Stomach (tissue), 9 donors: ENCODE measurements around the gene CZIB. TPM values are rescaled to one million over a fixed set of nuclear protein-coding genes. Genes with fewer than 3 reads are reported as not detected.

Experiments
- DNase-seq, 2 donors: peaks; one replicate each; pipeline versions ENCODE4 v3.0.0 to v3.0.0-alpha.2; 2013 to 2019
- H3K27ac ChIP-seq, 5 donors: fragments of 200-600 bp in 4 of 5; sonication (generic) in 4 of 5; one replicate each; pipeline ENCODE4 v1.5.1; 2013 to 2019; ENCODE audit warnings: mild to moderate bottlenecking in 1 of 5, moderate library complexity in 1 of 5
- H3K27me3 ChIP-seq, 3 donors: fragments of 200-600 bp; sonication (generic); one replicate each; pipeline ENCODE4 v1.5.1; 2017 to 2019; ENCODE audit warnings: mixed run types in 1 of 3
- H3K36me3 ChIP-seq, 4 donors: fragments of 200-600 bp; sonication (generic); 1 replicate in 3 of 4; 2 replicates in 1 of 4; pipeline ENCODE4 v1.5.1; 2016 to 2019
- H3K4me1 ChIP-seq, 4 donors: fragments of 200-600 bp; sonication (generic); one replicate each; pipeline ENCODE4 v1.5.1; 2016 to 2019
- H3K4me3 ChIP-seq, 4 donors: fragments of 200-600 bp; sonication (generic) in 3 of 4; one replicate each; pipeline ENCODE4 v1.5.1; 2016 to 2019; ENCODE audit warnings: mild to moderate bottlenecking in 1 of 4
- H3K9me3 ChIP-seq, 4 donors: fragments of 200-600 bp; sonication (generic); one replicate each; pipeline ENCODE4 v1.5.1; 2016 to 2019
- EP300 ChIP-seq: sonication (generic); formaldehyde crosslinking; IDR thresholded peaks from one replicate; pipeline ENCODE4 v1.6.1; 2017; ENCODE audit warnings: antibody characterized with exemption
- POLR2A ChIP-seq, 4 donors: fragments of 450-650 bp; IDR thresholded peaks; one replicate each; pipeline ENCODE4 v1.6.1; 2016; ENCODE audit warnings: antibody characterized with exemption in 4 of 4, control low read depth in 2 of 4, mild to moderate bottlenecking in 1 of 4, moderate library complexity in 1 of 4
- POLR2AphosphoS5 ChIP-seq, 3 donors: sonication (generic); formaldehyde crosslinking; IDR thresholded peaks; one replicate each; pipeline ENCODE4 v1.6.1; 2016; ENCODE audit warnings: antibody characterized with exemption in 3 of 3
- WGBS, 5 donors: extraction: QIAGEN DNeasy Blood & Tissue Kit in 3 of 5; methylation state at CpG; one replicate each; pipeline versions ENCODE4 v1.1.5 to v1.1.7; 2013 to 2018; 5-methylcytosine and 5-hydroxymethylcytosine counted together
- intact Hi-C: fragments of 100-400 bp; cut with DNase I; formaldehyde crosslinking; loops from one replicate; pipeline ENCODE4 v1.15.1; 2023; ENCODE audit warnings: low total_unique reads
- polyA plus RNA-seq, 3 donors: library from polyadenylated mRNA; stranded (reverse); fragments of 200-250 nt; gene quantifications; one replicate each; pipeline ENCODE4 v1.2.3, GENCODE V29; 2013
- total RNA-seq, 5 donors: library from RNA; depleted of rRNA; stranded (reverse); fragments of >200 nt; gene quantifications; one replicate each; pipeline versions ENCODE4 v1.1.0 to v1.2.3, GENCODE V29; 2014 to 2016
- TF ChIP-seq, protein P1 (sequence below), 7 experiments: fragments of 450-650 bp in 4 of 7; fragments of 200-600 bp in 3 of 7; sonication (generic) in 3 of 7; IDR thresholded peaks; one replicate each; pipeline ENCODE4 v1.5.1; 2016 to 2019; ENCODE audit warnings: antibody characterized with exemption in 7 of 7, control low read depth in 2 of 7, mild to moderate bottlenecking in 1 of 7
- donor health status: healthy with polysubstance abuse.
- donor health status: Bipolar disorder and iron deficiency.
- donor health status: healthy.

CZIB gene
- total and polyA plus RNA-seq, 8 donors = 31.6 to 78.8 (median 47.6) TPM

DNA sequence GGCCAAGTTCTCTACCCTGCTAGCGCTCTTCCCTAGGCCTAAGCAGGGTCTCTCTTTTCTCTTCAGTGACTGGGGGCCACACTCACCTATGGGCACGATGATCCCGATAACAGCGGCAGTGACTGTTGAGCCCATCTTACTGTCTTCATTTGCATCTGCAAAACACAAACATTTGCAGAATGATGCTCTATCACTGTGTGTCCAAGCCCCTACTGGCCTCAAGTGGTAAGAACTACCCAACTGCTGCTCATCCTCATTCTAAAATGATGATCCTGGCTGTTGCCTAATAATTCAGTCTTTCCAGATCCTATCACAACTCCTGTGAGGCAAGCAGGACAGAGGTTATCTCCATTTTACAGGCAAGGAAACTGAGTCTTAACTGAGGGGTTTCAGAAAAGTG is 34.6 kb upstream of the CZIB start:
- 97 to 100% (median 100%) methylated on average over 4 of the region's 4 CpGs for WGBS, 5 donors
- H3K4me3 ChIP-seq = no peak overlapping the region
- no peak overlapping the region for H3K27ac ChIP-seq
- TF ChIP-seq POLR2AphosphoS5 (IDR thresholded peaks at IDR 0.05) = no peak
- TF ChIP-seq, protein P1, sequence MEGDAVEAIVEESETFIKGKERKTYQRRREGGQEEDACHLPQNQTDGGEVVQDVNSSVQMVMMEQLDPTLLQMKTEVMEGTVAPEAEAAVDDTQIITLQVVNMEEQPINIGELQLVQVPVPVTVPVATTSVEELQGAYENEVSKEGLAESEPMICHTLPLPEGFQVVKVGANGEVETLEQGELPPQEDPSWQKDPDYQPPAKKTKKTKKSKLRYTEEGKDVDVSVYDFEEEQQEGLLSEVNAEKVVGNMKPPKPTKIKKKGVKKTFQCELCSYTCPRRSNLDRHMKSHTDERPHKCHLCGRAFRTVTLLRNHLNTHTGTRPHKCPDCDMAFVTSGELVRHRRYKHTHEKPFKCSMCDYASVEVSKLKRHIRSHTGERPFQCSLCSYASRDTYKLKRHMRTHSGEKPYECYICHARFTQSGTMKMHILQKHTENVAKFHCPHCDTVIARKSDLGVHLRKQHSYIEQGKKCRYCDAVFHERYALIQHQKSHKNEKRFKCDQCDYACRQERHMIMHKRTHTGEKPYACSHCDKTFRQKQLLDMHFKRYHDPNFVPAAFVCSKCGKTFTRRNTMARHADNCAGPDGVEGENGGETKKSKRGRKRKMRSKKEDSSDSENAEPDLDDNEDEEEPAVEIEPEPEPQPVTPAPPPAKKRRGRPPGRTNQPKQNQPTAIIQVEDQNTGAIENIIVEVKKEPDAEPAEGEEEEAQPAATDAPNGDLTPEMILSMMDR (IDR thresholded peaks at IDR 0.05) = no peak
- TF ChIP-seq EP300 = no peak
- TF ChIP-seq POLR2A (IDR thresholded peaks at IDR 0.05) = no peak
- H3K9me3 ChIP-seq = no peaks in the 10 kb centered on the region
- peaks cover 0 to 11% (median 3%) of the 10 kb centered on the region in 4 donors for H3K4me1 ChIP-seq
- intact Hi-C loops = no loop called here
- no peak for DNase-seq
- no peaks in the 10 kb centered on the region for H3K36me3 ChIP-seq
- no peaks in the 10 kb centered on the region for H3K27me3 ChIP-seq

DNA sequence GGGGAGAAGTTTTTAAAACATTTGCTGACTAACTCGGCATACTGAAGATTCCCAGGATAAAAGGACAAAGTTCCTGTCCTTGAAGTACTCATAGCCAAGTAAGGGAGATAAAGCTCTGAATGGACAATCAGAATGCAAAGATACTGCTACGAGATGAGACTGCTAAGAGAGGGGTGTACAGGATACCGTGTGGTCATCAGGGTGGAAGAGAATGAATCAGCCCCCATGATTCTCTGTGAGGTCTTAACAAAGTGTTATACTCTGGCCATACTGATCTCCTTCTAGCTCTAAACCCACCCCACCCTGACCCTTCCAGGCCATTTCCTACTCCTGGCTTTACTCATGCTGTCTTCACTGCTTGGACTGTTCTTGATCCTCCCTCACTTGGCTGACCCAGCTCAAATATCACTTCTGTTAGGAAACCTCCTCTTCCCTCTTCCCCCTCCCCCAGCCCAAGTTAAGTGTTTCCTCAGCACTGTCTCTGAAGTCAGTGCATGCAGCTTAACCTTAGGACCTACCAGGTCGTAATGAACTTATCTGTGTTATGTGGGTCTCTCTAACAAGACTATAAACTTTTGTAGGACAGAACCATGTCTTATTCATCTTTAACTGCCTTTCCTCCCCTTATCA is 33.7 kb upstream of the CZIB start:
- intact Hi-C loops = no loop called here

DNA sequence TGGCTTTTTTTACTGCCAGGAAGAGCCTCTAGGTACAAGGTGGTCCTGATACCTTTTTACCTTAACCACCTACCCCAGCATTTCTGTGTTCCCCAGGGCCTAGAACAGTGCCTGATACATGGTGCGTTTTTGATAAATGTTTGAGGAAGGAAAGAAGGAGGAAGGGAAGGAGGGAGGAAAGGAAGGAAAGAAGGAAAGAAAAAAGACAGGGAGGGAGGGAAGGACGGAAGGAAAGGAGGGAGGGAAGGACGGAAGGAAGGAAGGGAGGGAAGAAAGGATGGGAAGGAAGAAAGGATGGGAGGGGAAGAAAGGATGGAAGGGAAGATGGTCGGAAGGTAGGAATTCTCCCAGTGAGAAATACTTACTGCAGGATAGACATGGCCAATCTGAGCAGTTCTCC is 29.9 kb upstream of the CZIB start:
- intact Hi-C loops = no loop called here
- Histone ChIP-seq H3K27ac (no peak overlapping the region), H3K4me3 (no peak overlapping the region), H3K4me1 (no peaks in the 10 kb centered on the region), H3K9me3 (no peaks in the 10 kb centered on the region), H3K27me3 (no peaks in the 10 kb centered on the region), H3K36me3 (no peaks in the 10 kb centered on the region)
- DNase-seq = no peak
- TF ChIP-seq POLR2A (IDR thresholded peaks at IDR 0.05) = no peak
- TF ChIP-seq, protein P1 (IDR thresholded peaks at IDR 0.05) = no peak
- no peak for TF ChIP-seq EP300
- no peak for TF ChIP-seq POLR2AphosphoS5 (IDR thresholded peaks at IDR 0.05)
- WGBS, 5 donors = 77 to 91% (median 81%) methylated on average over 4 of the region's 4 CpGs

More for the DNA sequence above, 33.7 kb upstream of the CZIB start:
- H3K27me3 ChIP-seq = no peaks in the 10 kb centered on the region
- H3K36me3 ChIP-seq = no peaks in the 10 kb centered on the region
- 80 to 88% (median 87%) methylated on average over 4 of the region's 4 CpGs for WGBS, 5 donors
- H3K4me3 ChIP-seq = no peak overlapping the region
- DNase-seq = no peak
- peaks cover 0 to 11% (median 3%) of the 10 kb centered on the region in 4 donors for H3K4me1 ChIP-seq
- no peak overlapping the region for H3K27ac ChIP-seq
- H3K9me3 ChIP-seq = no peaks in the 10 kb centered on the region
- TF ChIP-seq, protein P1 (IDR thresholded peaks at IDR 0.05) = no peak
- TF ChIP-seq POLR2A (IDR thresholded peaks at IDR 0.05) = no peak
- TF ChIP-seq POLR2AphosphoS5 (IDR thresholded peaks at IDR 0.05) = no peak
- no peak for TF ChIP-seq EP300

DNA sequence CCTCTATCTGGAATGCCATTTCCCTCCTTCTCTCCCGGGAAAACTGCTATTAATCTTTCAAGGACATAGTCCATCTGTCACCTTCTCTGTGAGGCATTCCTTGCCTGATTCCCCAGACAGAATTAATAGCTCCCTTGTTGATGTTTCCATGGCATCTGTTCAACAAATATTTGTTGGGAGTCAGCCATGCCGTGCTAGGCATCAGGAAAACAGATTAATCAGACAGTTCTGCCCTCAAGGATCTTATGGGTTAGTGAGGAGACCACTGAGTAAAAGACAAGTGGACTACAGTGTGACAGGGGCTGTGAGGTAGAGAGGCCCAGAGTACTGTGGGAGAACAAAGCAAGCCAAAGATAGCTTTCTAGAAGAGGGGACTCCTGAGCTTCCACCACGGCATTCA is 29.3 kb upstream of the CZIB start:
- intact Hi-C loops = no loop called here
- no peak for TF ChIP-seq POLR2AphosphoS5 (IDR thresholded peaks at IDR 0.05)
- TF ChIP-seq, protein P1 (IDR thresholded peaks at IDR 0.05) = no peak
- TF ChIP-seq POLR2A (IDR thresholded peaks at IDR 0.05) = no peak
- no peak for TF ChIP-seq EP300
- Histone ChIP-seq H3K4me3 (no peak overlapping the region), H3K4me1 (no peaks in the 10 kb centered on the region), H3K27me3 (no peaks in the 10 kb centered on the region), H3K36me3 (no peaks in the 10 kb centered on the region), H3K27ac (no peak overlapping the region), H3K9me3 (no peaks in the 10 kb centered on the region)
- DNase-seq = peak in 1 of 2 donors; percentile 71
- 25 to 42% (median 37%) methylated on average over 3 of the region's 3 CpGs for WGBS, 5 donors
